ENCODE data around the gene G0S2.

Gene G0S2

GRCh38 chr1:209648346-209648745, 26.9 kb upstream of the G0S2 start:
- no peak overlapping the region for H4K91ac ChIP-seq (ENCODE audit: low read depth, low read length, poor library complexity)
- H3K4me1 ChIP-seq (ENCODE audit: control insufficient read depth in 2 of 2, insufficient read depth in 1 of 2, low read depth in 1 of 2, low read length in 2 of 2) = peaks cover 0 to 4% of the 10 kb centered on the region in 2 donors
- no peak overlapping the region for H2BK5ac ChIP-seq (ENCODE audit: low read length)
- H3K4ac ChIP-seq (ENCODE audit: low read length) = no peak overlapping the region
- H2BK120ac ChIP-seq (ENCODE audit: low read depth, low read length) = no peak overlapping the region
- H3K79me1 ChIP-seq (ENCODE audit: low read depth, low read length) = no peaks in the 10 kb centered on the region
- H2AK5ac ChIP-seq (ENCODE audit: low read depth, low read length) = no peak overlapping the region
- H2BK12ac ChIP-seq (ENCODE audit: low read length) = no peak overlapping the region
- H2BK15ac ChIP-seq (ENCODE audit: low read length) = no peak overlapping the region
- H3K27ac ChIP-seq (replicated peaks; ENCODE audit: low read length) = no peak overlapping the region
- no peaks in the 10 kb centered on the region for H3K36me3 ChIP-seq (replicated peaks in 1 of 2; ENCODE audit: control insufficient read depth in 2 of 2, insufficient read depth in 2 of 2, low read length in 2 of 2)
- H3K4me3 ChIP-seq (ENCODE audit: low read length in 2 of 2) = no peak overlapping the region
- DNase-seq (ENCODE audit: low spot score) = no peak
- no peak overlapping the region for H3K4me2 ChIP-seq (ENCODE audit: insufficient read depth, low read length, poor library complexity, severe bottlenecking)
- H3K23ac ChIP-seq (ENCODE audit: low read depth, low read length, poor library complexity) = no peak overlapping the region
- no peak overlapping the region for H3K18ac ChIP-seq (ENCODE audit: low read length)
- H4K8ac ChIP-seq (ENCODE audit: low read depth, low read length) = no peak overlapping the region
- no peak overlapping the region for H2AFZ ChIP-seq (ENCODE audit: low read length)
- H3K27me3 ChIP-seq (ENCODE audit: control insufficient read depth in 3 of 3, insufficient read depth in 3 of 3, low read depth in 1 of 3, low read length in 3 of 3) = no peaks in the 10 kb centered on the region
- no peaks in the 10 kb centered on the region for H3K9me3 ChIP-seq (replicated peaks in 1 of 2; ENCODE audit: control insufficient read depth in 2 of 2, insufficient read depth in 1 of 2, low read depth in 1 of 2, low read length in 2 of 2)
- no peak overlapping the region for H3K14ac ChIP-seq (ENCODE audit: low read length)
- no peak overlapping the region for H3K9ac ChIP-seq (ENCODE audit: low read depth, low read length, poor library complexity)

GRCh38 chr1:209648931-209649776, 26.1 kb upstream of the G0S2 start:
- Histone ChIP-seq H3K4me3 (ENCODE audit: low read length in 2 of 2) (no peak overlapping the region), H3K36me3 (replicated peaks in 1 of 2; ENCODE audit: control insufficient read depth in 2 of 2, insufficient read depth in 2 of 2, low read length in 2 of 2) (no peaks in the 10 kb centered on the region), H4K8ac (ENCODE audit: low read depth, low read length) (no peak overlapping the region), H2AFZ (ENCODE audit: low read length) (no peak overlapping the region), H3K9me3 (replicated peaks in 1 of 2; ENCODE audit: control insufficient read depth in 2 of 2, insufficient read depth in 1 of 2, low read depth in 1 of 2, low read length in 2 of 2) (no peaks in the 10 kb centered on the region), H2BK12ac (ENCODE audit: low read length) (no peak overlapping the region), H3K23ac (ENCODE audit: low read depth, low read length, poor library complexity) (no peak overlapping the region), H4K91ac (ENCODE audit: low read depth, low read length, poor library complexity) (no peak overlapping the region), H3K27ac (replicated peaks; ENCODE audit: low read length) (no peak overlapping the region), H2BK120ac (ENCODE audit: low read depth, low read length) (no peak overlapping the region), H3K14ac (ENCODE audit: low read length) (no peak overlapping the region), H3K27me3 (ENCODE audit: control insufficient read depth in 3 of 3, insufficient read depth in 3 of 3, low read depth in 1 of 3, low read length in 3 of 3) (no peaks in the 10 kb centered on the region), H3K4ac (ENCODE audit: low read length) (no peak overlapping the region), H3K9ac (ENCODE audit: low read depth, low read length, poor library complexity) (no peak overlapping the region), H3K4me2 (ENCODE audit: insufficient read depth, low read length, poor library complexity, severe bottlenecking) (no peak overlapping the region), H3K4me1 (ENCODE audit: control insufficient read depth in 2 of 2, insufficient read depth in 1 of 2, low read depth in 1 of 2, low read length in 2 of 2) (peaks cover 0 to 4% of the 10 kb centered on the region in 2 donors), H2AK5ac (ENCODE audit: low read depth, low read length) (no peak overlapping the region), H3K18ac (ENCODE audit: low read length) (no peak overlapping the region), H2BK15ac (ENCODE audit: low read length) (no peak overlapping the region), H3K79me1 (ENCODE audit: low read depth, low read length) (no peaks in the 10 kb centered on the region), H2BK5ac (ENCODE audit: low read length) (no peak overlapping the region)
- DNase-seq (ENCODE audit: low spot score) = no peak
- no CpG with 5 or more reads among the region's 6 CpGs for WGBS, 2 donors (ENCODE audit: extremely low coverage in 2 of 2, insufficient read length in 2 of 2, insufficient replicate concordance in 1 of 2)

GRCh38 chr1:209650454-209650853, 24.8 kb upstream of the G0S2 start:
- WGBS, 2 donors (ENCODE audit: extremely low coverage in 2 of 2, insufficient read length in 2 of 2, insufficient replicate concordance in 1 of 2) = no CpG with 5 or more reads among the region's 1 CpG
- H3K4me1 ChIP-seq (ENCODE audit: control insufficient read depth in 2 of 2, insufficient read depth in 1 of 2, low read depth in 1 of 2, low read length in 2 of 2) = peaks cover 0 to 4% of the 10 kb centered on the region in 2 donors

GRCh38 chr1:209651138-209651587, 24.0 kb upstream of the G0S2 start:
- no peak overlapping the region for H3K18ac ChIP-seq (ENCODE audit: low read length)
- peaks cover 0 to 3% (median 0%) of the 10 kb centered on the region in 3 experiments for H3K27me3 ChIP-seq (ENCODE audit: control insufficient read depth in 3 of 3, insufficient read depth in 3 of 3, low read depth in 1 of 3, low read length in 3 of 3)
- H3K4ac ChIP-seq (ENCODE audit: low read length) = no peak overlapping the region
- peaks cover 0 to 2% of the 10 kb centered on the region in 2 donors for H3K4me1 ChIP-seq (ENCODE audit: control insufficient read depth in 2 of 2, insufficient read depth in 1 of 2, low read depth in 1 of 2, low read length in 2 of 2)
- no peak overlapping the region for H2BK15ac ChIP-seq (ENCODE audit: low read length)
- no peaks in the 10 kb centered on the region for H3K9me3 ChIP-seq (replicated peaks in 1 of 2; ENCODE audit: control insufficient read depth in 2 of 2, insufficient read depth in 1 of 2, low read depth in 1 of 2, low read length in 2 of 2)
- H2AFZ ChIP-seq (ENCODE audit: low read length) = no peak overlapping the region
- DNase-seq (ENCODE audit: low spot score) = no peak
- H4K91ac ChIP-seq (ENCODE audit: low read depth, low read length, poor library complexity) = no peak overlapping the region
- H2BK12ac ChIP-seq (ENCODE audit: low read length) = no peak overlapping the region
- H3K27ac ChIP-seq (replicated peaks; ENCODE audit: low read length) = no peak overlapping the region
- no peak overlapping the region for H3K23ac ChIP-seq (ENCODE audit: low read depth, low read length, poor library complexity)
- H3K9ac ChIP-seq (ENCODE audit: low read depth, low read length, poor library complexity) = no peak overlapping the region
- H4K8ac ChIP-seq (ENCODE audit: low read depth, low read length) = no peak overlapping the region
- H3K4me3 ChIP-seq (ENCODE audit: low read length in 2 of 2) = no peak overlapping the region
- no peak overlapping the region for H3K4me2 ChIP-seq (ENCODE audit: insufficient read depth, low read length, poor library complexity, severe bottlenecking)
- no peak overlapping the region for H2BK120ac ChIP-seq (ENCODE audit: low read depth, low read length)
- no peaks in the 10 kb centered on the region for H3K36me3 ChIP-seq (replicated peaks in 1 of 2; ENCODE audit: control insufficient read depth in 2 of 2, insufficient read depth in 2 of 2, low read length in 2 of 2)
- H2AK5ac ChIP-seq (ENCODE audit: low read depth, low read length) = no peak overlapping the region
- H3K14ac ChIP-seq (ENCODE audit: low read length) = no peak overlapping the region
- no CpG with 5 or more reads among the region's 5 CpGs for WGBS, 2 donors (ENCODE audit: extremely low coverage in 2 of 2, insufficient read length in 2 of 2, insufficient replicate concordance in 1 of 2)
- no peak overlapping the region for H2BK5ac ChIP-seq (ENCODE audit: low read length)
- H3K79me1 ChIP-seq (ENCODE audit: low read depth, low read length) = no peaks in the 10 kb centered on the region

More at GRCh38 chr1:209650454-209650853, 24.8 kb upstream of the G0S2 start:
- Histone ChIP-seq H3K4me3 (ENCODE audit: low read length in 2 of 2) (no peak overlapping the region), H3K4me2 (ENCODE audit: insufficient read depth, low read length, poor library complexity, severe bottlenecking) (no peak overlapping the region), H3K23ac (ENCODE audit: low read depth, low read length, poor library complexity) (no peak overlapping the region), H3K9me3 (replicated peaks in 1 of 2; ENCODE audit: control insufficient read depth in 2 of 2, insufficient read depth in 1 of 2, low read depth in 1 of 2, low read length in 2 of 2) (no peaks in the 10 kb centered on the region), H3K79me1 (ENCODE audit: low read depth, low read length) (no peaks in the 10 kb centered on the region), H3K14ac (ENCODE audit: low read length) (no peak overlapping the region), H2BK5ac (ENCODE audit: low read length) (no peak overlapping the region), H2AFZ (ENCODE audit: low read length) (no peak overlapping the region), H2AK5ac (ENCODE audit: low read depth, low read length) (no peak overlapping the region), H2BK12ac (ENCODE audit: low read length) (no peak overlapping the region), H3K27me3 (ENCODE audit: control insufficient read depth in 3 of 3, insufficient read depth in 3 of 3, low read depth in 1 of 3, low read length in 3 of 3) (no peaks in the 10 kb centered on the region), H2BK120ac (ENCODE audit: low read depth, low read length) (no peak overlapping the region), H2BK15ac (ENCODE audit: low read length) (no peak overlapping the region), H3K4ac (ENCODE audit: low read length) (no peak overlapping the region), H3K9ac (ENCODE audit: low read depth, low read length, poor library complexity) (no peak overlapping the region), H3K27ac (replicated peaks; ENCODE audit: low read length) (no peak overlapping the region), H4K91ac (ENCODE audit: low read depth, low read length, poor library complexity) (no peak overlapping the region), H3K36me3 (replicated peaks in 1 of 2; ENCODE audit: control insufficient read depth in 2 of 2, insufficient read depth in 2 of 2, low read length in 2 of 2) (no peaks in the 10 kb centered on the region), H4K8ac (ENCODE audit: low read depth, low read length) (no peak overlapping the region), H3K18ac (ENCODE audit: low read length) (no peak overlapping the region)
- no peak for DNase-seq (ENCODE audit: low spot score)

Measured in neuronal stem cell (in vitro differentiated cells).